GM12892 (cell line): Measurements from ENCODE around the gene KCNMB3. TPM values are rescaled to one million over a fixed set of nuclear protein-coding genes. Genes with fewer than 3 reads are reported as not detected.
A peak's percentile ranks its signal among the peaks of the same experiment; 100 is the strongest.

ENCODE experiments used
- DNase-seq: peaks from one replicate; pipeline ENCODE4 v3.0.0; 2011; ENCODE audit not compliant: insufficient read length
- FAIRE-seq: peaks from 2 replicates; lab custom pipeline; 2011; peaks lifted over from hg19 to GRCh38; lab: Jason Lieb, UNC
- POLR2A ChIP-seq: IDR thresholded peaks from 2 replicates; pipeline ENCODE4 v1.6.1; 2011; ENCODE audit warnings: low read depth, low read length, control low read depth
- POLR2AphosphoS5 ChIP-seq: IDR thresholded peaks from 2 replicates; pipeline ENCODE4 v1.6.1; 2011; ENCODE audit warnings: low read depth, low read length, control low read depth
- TAF1 ChIP-seq: IDR thresholded peaks from 2 replicates; pipeline ENCODE4 v1.6.1; 2011; ENCODE audit warnings: low read depth, mild to moderate bottlenecking, control low read depth, low read length, borderline replicate concordance
- polyA plus RNA-seq: library from polyadenylated mRNA; unstranded; fragments of >200 nt; gene quantifications from one replicate; pipeline ENCODE4 v1.2.1, GENCODE V29; 2012; ENCODE audit warnings: missing spikeins, inconsistent platforms; ENCODE audit not compliant: missing spikeins

Gene KCNMB3
- 4.6 TPM for polyA plus RNA-seq

GRCh38 chr3:179250803-179251476 lies at the start of gene KCNMB3:
TSS of gene KCNMB3 (minus strand) at chr3:179251114. CDS start at chr3:179250990, 124 bp downstream.
- DNase-seq, result no peak
- no peak for FAIRE-seq
- TF ChIP-seq POLR2A (no peak), TAF1 (no peak), POLR2AphosphoS5 (no peak)

- TF ChIP-seq TAF1, result no peak
- TF ChIP-seq POLR2AphosphoS5, result no peak
- no peak for TF ChIP-seq POLR2A
- FAIRE-seq (peak; percentile 91), DNase-seq (no peak)
These were observed 49.2 kb upstream of the KCNMB3 start for GRCh38 chr3:179299999-179300613.

GRCh38 chr3:179299316-179299715 lies 48.4 kb upstream of the KCNMB3 start:
- DNase-seq (no peak), FAIRE-seq (no peak)
- no peak for TF ChIP-seq POLR2AphosphoS5
- no peak for TF ChIP-seq TAF1
- TF ChIP-seq POLR2A, result no peak

GRCh38 chr3:179297971-179298725 lies 47.2 kb upstream of the KCNMB3 start:
- no peak for TF ChIP-seq TAF1
- TF ChIP-seq POLR2A, result no peak
- TF ChIP-seq POLR2AphosphoS5, result no peak
- DNase-seq, result no peak

GRCh38 chr3:179292450-179292849 lies 41.5 kb upstream of the KCNMB3 start:
- no peak for TF ChIP-seq POLR2AphosphoS5
- FAIRE-seq, result no peak

More at GRCh38 chr3:179297971-179298725, 47.2 kb upstream of the KCNMB3 start:
- no peak for FAIRE-seq

GRCh38 chr3:179289295-179289694 lies 38.4 kb upstream of the KCNMB3 start:
- TF ChIP-seq TAF1 (no peak), POLR2A (no peak), POLR2AphosphoS5 (no peak)
- FAIRE-seq (no peak), DNase-seq (no peak)

More at GRCh38 chr3:179292450-179292849, 41.5 kb upstream of the KCNMB3 start:
- no peak for DNase-seq

- DNase-seq (no peak), FAIRE-seq (no peak)
- no peak for TF ChIP-seq TAF1
- no peak for TF ChIP-seq POLR2AphosphoS5
- TF ChIP-seq POLR2A, result no peak
These were observed 37.9 kb upstream of the KCNMB3 start for GRCh38 chr3:179288845-179289244.

- DNase-seq (no peak), FAIRE-seq (no peak)
- TF ChIP-seq POLR2A (no peak), POLR2AphosphoS5 (no peak), TAF1 (no peak)
These were observed 35.4 kb upstream of the KCNMB3 start for GRCh38 chr3:179286331-179286730.

GRCh38 chr3:179281825-179282224 lies 30.9 kb upstream of the KCNMB3 start:
- no peak for FAIRE-seq

GRCh38 chr3:179279837-179280236 lies 28.9 kb upstream of the KCNMB3 start:
- TF ChIP-seq POLR2AphosphoS5 (no peak), POLR2A (no peak), TAF1 (no peak)
- FAIRE-seq, result no peak
- DNase-seq, result no peak

More at GRCh38 chr3:179281825-179282224, 30.9 kb upstream of the KCNMB3 start:
- no peak for TF ChIP-seq POLR2A
- DNase-seq, result no peak

GRCh38 chr3:179278932-179279693 lies 28.2 kb upstream of the KCNMB3 start:
- DNase-seq (no peak), FAIRE-seq (peak; percentile 48)
- TF ChIP-seq POLR2A (no peak), TAF1 (no peak), POLR2AphosphoS5 (no peak)

- TF ChIP-seq POLR2A (no peak), POLR2AphosphoS5 (no peak)
- FAIRE-seq (no peak), DNase-seq (no peak)
These were observed 27.2 kb upstream of the KCNMB3 start for GRCh38 chr3:179278151-179278550.
